ENCODE measurements around the gene ACSF3. TPM values are rescaled to one million over a fixed set of nuclear protein-coding genes. Genes with fewer than 3 reads are reported as not detected.

ACSF3 gene
- total RNA-seq, 1 experiment from 2014 or later = 33.5 TPM

DNA sequence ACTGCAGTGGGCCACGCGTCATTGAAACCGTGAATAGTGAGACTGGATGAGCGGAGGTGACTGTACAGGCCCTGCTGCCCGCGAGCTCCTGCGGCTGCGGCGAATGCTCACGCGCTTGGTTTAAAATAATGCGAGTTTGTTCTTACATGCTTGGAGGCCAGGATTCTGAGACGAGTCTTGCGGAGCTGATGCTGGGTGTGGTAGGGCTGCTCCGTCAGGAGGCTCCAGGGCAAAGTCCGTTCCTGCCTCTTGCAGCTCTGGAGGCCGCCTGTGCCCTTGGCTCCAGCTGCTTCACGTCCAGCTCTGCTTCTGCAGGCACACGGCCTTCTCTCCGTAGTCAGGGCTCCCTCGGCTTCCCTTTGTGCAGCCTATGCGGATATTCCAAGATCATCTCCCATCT is 9.5 kb downstream of the ACSF3 start:
- H3K27ac ChIP-seq (ENCODE audit: low read length) = no peak overlapping the region
- H3K4me1 ChIP-seq (ENCODE audit: insufficient read depth, low read length) = no peaks in the 10 kb centered on the region
- no peaks in the 10 kb centered on the region for H3K9me2 ChIP-seq (replicated peaks; ENCODE audit: low read length)
- H4K20me1 ChIP-seq (ENCODE audit: low read length) = no peaks in the 10 kb centered on the region
- TF ChIP-seq EZH2 (IDR thresholded peaks at IDR 0.05; ENCODE audit: low read length, unreplicated experiment) (no peak), EZH2phosphoT487 (IDR thresholded peaks at IDR 0.05; ENCODE audit: borderline replicate concordance, low read length) (no peak)
- TF ChIP-seq, protein P1, sequence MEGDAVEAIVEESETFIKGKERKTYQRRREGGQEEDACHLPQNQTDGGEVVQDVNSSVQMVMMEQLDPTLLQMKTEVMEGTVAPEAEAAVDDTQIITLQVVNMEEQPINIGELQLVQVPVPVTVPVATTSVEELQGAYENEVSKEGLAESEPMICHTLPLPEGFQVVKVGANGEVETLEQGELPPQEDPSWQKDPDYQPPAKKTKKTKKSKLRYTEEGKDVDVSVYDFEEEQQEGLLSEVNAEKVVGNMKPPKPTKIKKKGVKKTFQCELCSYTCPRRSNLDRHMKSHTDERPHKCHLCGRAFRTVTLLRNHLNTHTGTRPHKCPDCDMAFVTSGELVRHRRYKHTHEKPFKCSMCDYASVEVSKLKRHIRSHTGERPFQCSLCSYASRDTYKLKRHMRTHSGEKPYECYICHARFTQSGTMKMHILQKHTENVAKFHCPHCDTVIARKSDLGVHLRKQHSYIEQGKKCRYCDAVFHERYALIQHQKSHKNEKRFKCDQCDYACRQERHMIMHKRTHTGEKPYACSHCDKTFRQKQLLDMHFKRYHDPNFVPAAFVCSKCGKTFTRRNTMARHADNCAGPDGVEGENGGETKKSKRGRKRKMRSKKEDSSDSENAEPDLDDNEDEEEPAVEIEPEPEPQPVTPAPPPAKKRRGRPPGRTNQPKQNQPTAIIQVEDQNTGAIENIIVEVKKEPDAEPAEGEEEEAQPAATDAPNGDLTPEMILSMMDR (conservative IDR thresholded peaks at IDR 0.05; ENCODE audit: low read depth, low read length) = no peak
- H3K79me2 ChIP-seq (ENCODE audit: low read length) = peaks cover 11% of the 10 kb centered on the region
- no TSS peak for BruUV-seq (replicated peaks)
- H3K9me3 ChIP-seq (ENCODE audit: low read length) = no peaks in the 10 kb centered on the region
- no peak overlapping the region for H3K4me3 ChIP-seq (ENCODE audit: low read length)
- no peaks in the 10 kb centered on the region for H3K36me3 ChIP-seq (ENCODE audit: low read depth, low read length)
- ATAC-seq (no peak), DNase-seq (no peak)
- CTCF ChIA-PET = no interaction called here
- H3K27me3 ChIP-seq (ENCODE audit: low read length) = no peaks in the 10 kb centered on the region
- no peak overlapping the region for H3K9ac ChIP-seq (ENCODE audit: low read length)
- POLR2A ChIA-PET (ENCODE audit: unreplicated experiment) = no interaction called here
- no peak overlapping the region for H2AFZ ChIP-seq (ENCODE audit: low read length)
- no peaks in the 10 kb centered on the region for H3F3A ChIP-seq (ENCODE audit: low read length, unreplicated experiment)
- intact Hi-C loops (cut with micrococcal nuclease) = no loop called here
- H3K4me2 ChIP-seq (ENCODE audit: low read length) = no peak overlapping the region

DNA sequence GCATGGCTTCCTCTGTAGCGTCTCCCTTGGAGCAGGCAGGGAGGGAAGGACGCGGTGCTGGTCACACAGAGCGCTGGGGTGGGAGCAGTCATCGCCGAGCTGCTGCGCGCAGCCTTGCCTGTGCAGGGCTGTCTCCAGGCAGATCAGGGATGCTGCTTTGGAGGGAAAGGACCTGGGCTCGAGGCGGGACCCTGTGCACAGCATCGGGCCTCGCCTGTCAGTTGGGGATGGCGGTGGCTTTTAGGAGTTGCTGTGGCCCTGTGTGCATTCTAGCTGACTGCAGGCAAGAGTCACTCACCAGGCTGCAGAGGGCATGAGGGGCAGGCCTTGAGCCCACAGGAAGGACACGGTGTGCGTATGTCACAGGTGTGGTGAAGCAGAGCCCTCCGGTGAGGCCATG is 10.1 kb downstream of the ACSF3 start:
- no peak overlapping the region for H3K4me3 ChIP-seq (ENCODE audit: low read length)
- no peak overlapping the region for H3K9ac ChIP-seq (ENCODE audit: low read length)
- CTCF ChIA-PET = no interaction called here
- H3K9me2 ChIP-seq (replicated peaks; ENCODE audit: low read length) = no peaks in the 10 kb centered on the region
- intact Hi-C loops (cut with micrococcal nuclease) = no loop called here
- DNase-seq (no peak), ATAC-seq (no peak)
- no peaks in the 10 kb centered on the region for H3K27me3 ChIP-seq (ENCODE audit: low read length)
- POLR2A ChIA-PET (ENCODE audit: unreplicated experiment) = no interaction called here
- no peaks in the 10 kb centered on the region for H3K9me3 ChIP-seq (ENCODE audit: low read length)
- no peaks in the 10 kb centered on the region for H4K20me1 ChIP-seq (ENCODE audit: low read length)
- no peak overlapping the region for H3K27ac ChIP-seq (ENCODE audit: low read length)
- no peaks in the 10 kb centered on the region for H3K4me1 ChIP-seq (ENCODE audit: insufficient read depth, low read length)
- H2AFZ ChIP-seq (ENCODE audit: low read length) = no peak overlapping the region
- no peaks in the 10 kb centered on the region for H3K36me3 ChIP-seq (ENCODE audit: low read depth, low read length)
- H3K4me2 ChIP-seq (ENCODE audit: low read length) = no peak overlapping the region
- peaks cover 5% of the 10 kb centered on the region; the same call in 1 of the 2 replicates for H3K79me2 ChIP-seq (ENCODE audit: low read length)
- TF ChIP-seq EZH2phosphoT487 (IDR thresholded peaks at IDR 0.05; ENCODE audit: borderline replicate concordance, low read length) = no peak
- TF ChIP-seq, protein P1 (conservative IDR thresholded peaks at IDR 0.05; ENCODE audit: low read depth, low read length) = no peak
- no peak for TF ChIP-seq EZH2 (IDR thresholded peaks at IDR 0.05; ENCODE audit: low read length, unreplicated experiment)
- H3F3A ChIP-seq (ENCODE audit: low read length, unreplicated experiment) = no peaks in the 10 kb centered on the region
- no TSS peak for BruUV-seq (replicated peaks)

- H3K27me3 ChIP-seq (ENCODE audit: low read length) = no peaks in the 10 kb centered on the region
- POLR2A ChIA-PET (ENCODE audit: unreplicated experiment) = no interaction called here
- no peak overlapping the region for H3K4me3 ChIP-seq (ENCODE audit: low read length)
- BruUV-seq (replicated peaks) = no TSS peak
- no peak overlapping the region for H3K4me2 ChIP-seq (ENCODE audit: low read length)
- CTCF ChIA-PET = no interaction called here
- H4K20me1 ChIP-seq (ENCODE audit: low read length) = no peaks in the 10 kb centered on the region
- intact Hi-C loops (cut with micrococcal nuclease) = no loop called here
- no peak overlapping the region for H3K9ac ChIP-seq (ENCODE audit: low read length)
- H3K79me2 ChIP-seq (ENCODE audit: low read length) = peaks cover under 1% of the 10 kb centered on the region; the same call in 1 of the 2 replicates
- no peaks in the 10 kb centered on the region for H3K4me1 ChIP-seq (ENCODE audit: insufficient read depth, low read length)
- H3K9me2 ChIP-seq (replicated peaks; ENCODE audit: low read length) = no peaks in the 10 kb centered on the region
- DNase-seq (no peak), ATAC-seq (no peak)
- H3K9me3 ChIP-seq (ENCODE audit: low read length) = no peaks in the 10 kb centered on the region
- H3F3A ChIP-seq (ENCODE audit: low read length, unreplicated experiment) = no peaks in the 10 kb centered on the region
- no peak overlapping the region for H2AFZ ChIP-seq (ENCODE audit: low read length)
- no peak overlapping the region for H3K27ac ChIP-seq (ENCODE audit: low read length)
- TF ChIP-seq, protein P1 (conservative IDR thresholded peaks at IDR 0.05; ENCODE audit: low read depth, low read length) = no peak
- no peak for TF ChIP-seq EZH2phosphoT487 (IDR thresholded peaks at IDR 0.05; ENCODE audit: borderline replicate concordance, low read length)
- no peaks in the 10 kb centered on the region for H3K36me3 ChIP-seq (ENCODE audit: low read depth, low read length)
These were observed 10.7 kb downstream of the ACSF3 start for GRCh38 chr16:89104303-89104702.
